ENCODE measurements around the gene PPP1R1A. TPM values are rescaled to one million over a fixed set of nuclear protein-coding genes. Genes with fewer than 3 reads are reported as not detected.

Gene PPP1R1A
- total RNA-seq, 1 donor from 2014 or later = 75.0 TPM

DNA sequence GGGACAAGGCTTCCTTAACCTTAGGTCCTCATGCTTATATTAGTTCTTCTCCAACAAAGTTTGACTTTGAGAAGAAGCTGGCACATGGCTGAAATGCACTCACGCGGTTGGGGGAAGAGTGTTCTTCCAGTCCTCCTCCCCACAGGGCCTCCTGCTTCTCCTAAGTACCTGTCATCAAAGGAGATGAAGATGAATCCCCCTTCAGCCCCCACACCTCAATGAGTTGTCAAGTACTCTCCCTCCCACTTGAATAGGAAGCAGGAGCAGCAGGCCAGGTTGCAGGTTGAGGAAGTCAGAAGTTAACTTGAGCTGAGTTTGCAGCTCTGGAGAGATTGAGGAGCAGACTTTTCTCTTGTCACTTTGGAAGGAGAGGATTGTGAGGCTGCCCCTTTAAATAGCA lies 41.9 kb downstream of the PPP1R1A start:
- no peak for DNase-seq
- Histone ChIP-seq H3K27me3 (ENCODE audit: low read depth) (peaks cover 67% of the 10 kb centered on the region), H3K4me3 (no peak overlapping the region), H3K9me3 (replicated peaks) (no peaks in the 10 kb centered on the region), H3K4me1 (peaks cover 16% of the 10 kb centered on the region), H3K27ac (replicated peaks) (no peak overlapping the region), H3K36me3 (no peaks in the 10 kb centered on the region)
- TF ChIP-seq, protein P1, sequence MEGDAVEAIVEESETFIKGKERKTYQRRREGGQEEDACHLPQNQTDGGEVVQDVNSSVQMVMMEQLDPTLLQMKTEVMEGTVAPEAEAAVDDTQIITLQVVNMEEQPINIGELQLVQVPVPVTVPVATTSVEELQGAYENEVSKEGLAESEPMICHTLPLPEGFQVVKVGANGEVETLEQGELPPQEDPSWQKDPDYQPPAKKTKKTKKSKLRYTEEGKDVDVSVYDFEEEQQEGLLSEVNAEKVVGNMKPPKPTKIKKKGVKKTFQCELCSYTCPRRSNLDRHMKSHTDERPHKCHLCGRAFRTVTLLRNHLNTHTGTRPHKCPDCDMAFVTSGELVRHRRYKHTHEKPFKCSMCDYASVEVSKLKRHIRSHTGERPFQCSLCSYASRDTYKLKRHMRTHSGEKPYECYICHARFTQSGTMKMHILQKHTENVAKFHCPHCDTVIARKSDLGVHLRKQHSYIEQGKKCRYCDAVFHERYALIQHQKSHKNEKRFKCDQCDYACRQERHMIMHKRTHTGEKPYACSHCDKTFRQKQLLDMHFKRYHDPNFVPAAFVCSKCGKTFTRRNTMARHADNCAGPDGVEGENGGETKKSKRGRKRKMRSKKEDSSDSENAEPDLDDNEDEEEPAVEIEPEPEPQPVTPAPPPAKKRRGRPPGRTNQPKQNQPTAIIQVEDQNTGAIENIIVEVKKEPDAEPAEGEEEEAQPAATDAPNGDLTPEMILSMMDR (IDR thresholded peaks at IDR 0.05; ENCODE audit: borderline replicate concordance) = no peak
- intact Hi-C loops (cut with micrococcal nuclease) = no loop called here

- H3K36me3 ChIP-seq = no peaks in the 10 kb centered on the region
- intact Hi-C loops (cut with micrococcal nuclease) = no loop called here
- TF ChIP-seq, protein P1 (IDR thresholded peaks at IDR 0.05; ENCODE audit: borderline replicate concordance) = no peak
- H3K27me3 ChIP-seq (ENCODE audit: low read depth) = peaks cover 50% of the 10 kb centered on the region
- peaks cover 8% of the 10 kb centered on the region for H3K4me1 ChIP-seq
- no peak overlapping the region for H3K27ac ChIP-seq (replicated peaks)
- no peak overlapping the region for H3K4me3 ChIP-seq
- no peaks in the 10 kb centered on the region for H3K9me3 ChIP-seq (replicated peaks)
- DNase-seq = no peak
Measured at GRCh38 chr12:54544743-54545142, 43.7 kb downstream of the PPP1R1A start.

- H3K4me1 ChIP-seq = no peaks in the 10 kb centered on the region
- intact Hi-C loops (cut with micrococcal nuclease) = no loop called here
- no peak overlapping the region for H3K4me3 ChIP-seq
- TF ChIP-seq, protein P1 (IDR thresholded peaks at IDR 0.05; ENCODE audit: borderline replicate concordance) = no peak
- H3K27ac ChIP-seq (replicated peaks) = no peak overlapping the region
- no peak for DNase-seq
- H3K36me3 ChIP-seq = no peaks in the 10 kb centered on the region
- H3K27me3 ChIP-seq (ENCODE audit: low read depth) = peaks cover 37% of the 10 kb centered on the region
- no peaks in the 10 kb centered on the region for H3K9me3 ChIP-seq (replicated peaks)
Measured at GRCh38 chr12:54543526-54543925, 44.9 kb downstream of the PPP1R1A start.

DNA sequence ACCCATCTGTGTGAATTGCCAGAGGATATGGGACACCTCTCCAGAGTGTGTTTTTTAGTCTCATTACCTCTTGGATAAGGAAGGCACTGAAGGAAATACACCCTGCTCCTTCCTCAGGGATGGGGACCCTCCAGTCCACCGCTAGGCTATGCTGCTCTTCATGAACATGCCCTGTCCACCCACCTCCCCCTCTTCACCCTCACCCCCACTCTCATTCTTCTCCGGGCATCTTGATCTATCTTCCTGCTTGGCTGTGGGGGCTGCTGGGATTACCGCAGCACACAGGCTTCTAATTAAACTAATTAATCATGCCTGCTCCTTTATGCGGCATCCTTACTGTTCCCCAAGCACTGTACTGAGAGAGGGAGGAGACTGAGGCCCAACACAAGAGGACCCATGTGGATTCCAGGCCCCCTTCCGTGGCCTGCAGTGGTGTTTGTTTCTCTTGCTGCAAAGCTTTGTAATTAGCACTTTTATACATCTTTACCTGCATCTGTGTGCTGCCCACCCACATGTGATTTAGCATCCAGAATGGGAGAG lies 46.6 kb downstream of the PPP1R1A start:
- Histone ChIP-seq H3K4me3 (no peak overlapping the region), H3K27me3 (ENCODE audit: low read depth) (peaks cover 31% of the 10 kb centered on the region), H3K27ac (replicated peaks) (no peak overlapping the region), H3K9me3 (replicated peaks) (no peaks in the 10 kb centered on the region), H3K36me3 (no peaks in the 10 kb centered on the region), H3K4me1 (no peaks in the 10 kb centered on the region)
- TF ChIP-seq, protein P1 (IDR thresholded peaks at IDR 0.05; ENCODE audit: borderline replicate concordance) = no peak
- no peak for DNase-seq
- intact Hi-C loops (cut with micrococcal nuclease) = no loop called here

DNA sequence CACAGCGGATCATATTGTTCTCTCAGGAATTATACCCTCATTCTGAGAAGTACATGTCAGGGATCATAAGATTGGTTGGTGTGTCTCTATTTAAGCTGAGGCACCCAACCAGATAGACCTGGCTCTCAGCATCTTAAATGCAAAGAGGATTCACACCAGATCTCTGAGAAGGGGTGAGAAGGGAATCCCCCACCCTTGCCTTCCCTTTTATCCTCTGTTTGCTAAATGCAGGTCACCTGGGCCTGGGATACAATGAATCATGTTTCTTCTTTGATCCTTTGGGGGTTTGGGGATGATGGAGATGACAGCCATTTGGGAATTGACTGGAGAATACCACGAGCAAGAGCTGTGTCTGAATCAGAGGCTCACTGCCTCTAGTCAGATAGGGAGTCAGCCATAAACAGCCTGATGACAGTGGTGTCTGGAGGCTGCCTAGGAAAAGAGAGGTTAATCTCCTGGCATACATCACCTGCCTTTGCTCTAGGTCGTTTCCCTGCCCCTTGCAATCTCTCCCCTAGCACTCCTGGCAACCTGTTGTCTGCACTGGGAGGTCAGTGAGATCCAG lies 50.2 kb downstream of the PPP1R1A start:
- Histone ChIP-seq H3K4me1 (no peaks in the 10 kb centered on the region), H3K27me3 (ENCODE audit: low read depth) (peaks cover 24% of the 10 kb centered on the region), H3K27ac (replicated peaks) (no peak overlapping the region), H3K36me3 (no peaks in the 10 kb centered on the region), H3K4me3 (no peak overlapping the region), H3K9me3 (replicated peaks) (no peaks in the 10 kb centered on the region)
- TF ChIP-seq, protein P1 (IDR thresholded peaks at IDR 0.05; ENCODE audit: borderline replicate concordance) = no peak
- no peak for DNase-seq
- intact Hi-C loops (cut with micrococcal nuclease) = no loop called here
